GM12878 (cell line): ENCODE measurements around the gene ZSCAN9. TPM values are rescaled to one million over a fixed set of nuclear protein-coding genes. Genes with fewer than 3 reads are reported as not detected.

Experiments used
- ATAC-seq: fragments of 200-7000 bp; cut with Tn5 transposase; 3 replicates; pipeline ENCODE4 v1.9.1; 2020; ENCODE audit warnings: mild to moderate bottlenecking, moderate library complexity
- BruUV-seq: library from RNA; stranded (reverse); fragments of 400-500 nt; replicated peaks from 2 replicates; lab custom pipeline; 2021; lab: Mats Ljungman, UMichigan
- CTCF ChIA-PET: fragments of 300-600 bp; sonication (Branson Sonifier 250); formaldehyde crosslinking; extraction: SDS; loops from one replicate; lab custom pipeline; 2021; ENCODE audit warnings: inconsistent platforms; lab: Yijun Ruan, JAX
- POLR2A ChIA-PET: fragments of 350-600 bp; formaldehyde crosslinking; extraction: SDS; loops from one replicate; lab custom pipeline; 2021; ENCODE audit warnings: inconsistent platforms; lab: Charles Lee
- RAD21 ChIA-PET: fragments of 300-600 bp; sonication (Branson Sonifier 250); formaldehyde crosslinking; loops from one replicate; lab custom pipeline; 2023; ENCODE audit warnings: antibody characterized with exemption; ENCODE audit not compliant: unreplicated experiment; lab: Charles Lee
- SMC1A ChIA-PET: fragments of 300-600 bp; sonication (Branson Sonifier 250); formaldehyde crosslinking; loops from one replicate; lab custom pipeline; 2023; ENCODE audit not compliant: unreplicated experiment, uncharacterized antibody; lab: Charles Lee
- DNase-seq: peaks from one replicate; pipeline ENCODE4 v3.0.0-alpha.2; 2011; ENCODE audit warnings: low read depth, low spot score
- FAIRE-seq: peaks from 3 replicates; lab custom pipeline; 2011; peaks lifted over from hg19 to GRCh38; lab: Jason Lieb, UNC
- H2AFZ ChIP-seq: 2 replicates; pipeline ENCODE4 v1.6.0; 2011; ENCODE audit warnings: low read depth, low read length, control low read depth; ENCODE audit not compliant: control insufficient read depth
- H3K27ac ChIP-seq: 2 replicates; pipeline ENCODE4 v1.5.1; 2011; ENCODE audit warnings: control low read depth; ENCODE audit not compliant: control insufficient read depth, insufficient read depth
- H3K27me3 ChIP-seq, 2 experiments: replicated peaks in 1 of 2; 2 replicates each; pipeline versions ENCODE4 v1.6.0 to v1.6.1; 2011; ENCODE audit warnings: low read length in 1 of 2; ENCODE audit not compliant: control insufficient read depth in 2 of 2, insufficient read depth in 2 of 2
- H3K36me3 ChIP-seq, 2 experiments: 2 replicates each; pipeline ENCODE4 v1.5.1; 2011; ENCODE audit warnings: low read length in 1 of 2; ENCODE audit not compliant: control insufficient read depth in 2 of 2, insufficient read depth in 2 of 2
- H3K4me1 ChIP-seq: 2 replicates; pipeline ENCODE4 v1.6.1; 2011; ENCODE audit warnings: mild to moderate bottlenecking, low read length, moderate library complexity, mixed read lengths; ENCODE audit not compliant: control insufficient read depth, insufficient read depth
- H3K4me2 ChIP-seq: 2 replicates; pipeline ENCODE4 v1.6.0; 2011; ENCODE audit warnings: control low read depth; ENCODE audit not compliant: control insufficient read depth, insufficient read depth
- H3K4me3 ChIP-seq: fragments of 200-600 bp; sonication (generic); 2 replicates; pipeline ENCODE4 v1.5.1; 2016
- H3K79me2 ChIP-seq: 2 replicates; pipeline ENCODE4 v1.6.0; 2011; ENCODE audit warnings: low read length; ENCODE audit not compliant: control insufficient read depth, insufficient read depth
- H3K9ac ChIP-seq: 2 replicates; pipeline ENCODE4 v1.8.0; 2011; ENCODE audit warnings: low read length, control low read depth, mixed read lengths; ENCODE audit not compliant: control insufficient read depth, insufficient read depth
- H3K9me3 ChIP-seq: replicated peaks from 3 replicates; pipeline ENCODE4 v1.5.1; 2011; ENCODE audit warnings: mild to moderate bottlenecking, low read length; ENCODE audit not compliant: control insufficient read depth, insufficient read depth
- H4K20me1 ChIP-seq: 2 replicates; pipeline ENCODE4 v1.6.0; 2011; ENCODE audit not compliant: control insufficient read depth, insufficient read depth
- ATF2 ChIP-seq: IDR thresholded peaks from 2 replicates; pipeline ENCODE4 v1.6.1; 2012; ENCODE audit warnings: low read length, inconsistent platforms
- FOXK2 ChIP-seq: fragments of 450-650 bp; IDR thresholded peaks from 2 replicates; pipeline ENCODE4 v1.6.1; 2017; ENCODE audit warnings: mild to moderate bottlenecking, moderate library complexity
- KLF5 ChIP-seq: fragments of 450-650 bp; IDR thresholded peaks from 2 replicates; pipeline ENCODE4 v1.6.1; 2014; ENCODE audit warnings: mild to moderate bottlenecking; ENCODE audit not compliant: partially characterized antibody
- NRF1 ChIP-seq: conservative IDR thresholded peaks from 2 replicates; pipeline ENCODE4 v1.6.1; 2011; ENCODE audit warnings: mild to moderate bottlenecking, low read depth, low read length, improper control_type of control experiment
- SKIL ChIP-seq: fragments of 450-650 bp; IDR thresholded peaks from 2 replicates; pipeline ENCODE4 v1.6.1; 2017; ENCODE audit warnings: mild to moderate bottlenecking, low read depth, inconsistent platforms; ENCODE audit not compliant: poor library complexity, severe bottlenecking
- WGBS: methylation state at CpG from one replicate; pipeline ENCODE4 v1.1.6; 2016; ENCODE audit warnings: low lambda C conversion rate; ENCODE audit not compliant: insufficient replicate concordance, insufficient coverage; ENCODE audit errors: missing lambda C conversion rate; 5-methylcytosine and 5-hydroxymethylcytosine counted together
- in situ Hi-C: fragments of 300-500 bp; cut with MboI; formaldehyde crosslinking; loops from 9 replicates; pipeline ENCODE4 v1.14.3; 2018; ENCODE audit warnings: mixed read lengths
- intact Hi-C: fragments of 100-400 bp; cut with micrococcal nuclease; formaldehyde crosslinking; loops from one replicate; pipeline ENCODE4 v1.14.2; 2022; ENCODE audit not compliant: unreplicated experiment
- polyA plus RNA-seq, 11 experiments: library from polyadenylated mRNA; depleted of rRNA in 4 of 11; unstranded in 6 of 11; stranded (reverse) in 5 of 11; fragments of >200 nt; fragmentation: Nextera tagmentation in 4 of 11; fragmentation: Illumina TruSeq in 1 of 11; extraction: Ambion mirVana in 4 of 11; extraction: Trizol in 1 of 11; gene quantifications; 1 replicate in 1 of 11; 2 replicates in 10 of 11; pipeline versions ENCODE4 v1.2.1 to v1.2.3, GENCODE V29; 2011 to 2016; ENCODE audit warnings: inconsistent platforms in 2 of 11, missing spikeins in 2 of 11, low read depth in 1 of 11
- total RNA-seq, 4 experiments: library from RNA; depleted of rRNA in 3 of 4; stranded (reverse); fragments of >200 nt in 3 of 4; fragmentation: Illumina TruSeq in 1 of 4; extraction: Trizol in 1 of 4; gene quantifications; 2 replicates each; pipeline versions ENCODE4 v1.2.1 to v1.2.3, GENCODE V29; 2013 to 2021

The ZSCAN9 gene
- total and polyA plus RNA-seq, 10 of the 15 experiments (the other 5 are each of a cell fraction or from before 2014, with no cell fraction given), result 8.1 to 28.7 (median 17.4) TPM

- ChIA-PET CTCF (interaction anchor here (1.5 kb wide), 1 partner anchor 116 kb away, joined by 4 read pairs; no protein-coding TSS in a partner anchor), POLR2A (no interaction called here), SMC1A (interaction anchor here (0.6 to 1.1 kb wide), 3 partner anchors 11 to 143 kb away, joined by 3 to 4 read pairs (median 3); no protein-coding TSS in a partner anchor), RAD21 (interaction anchor here (1.4 kb wide), 1 partner anchor 27 kb away, joined by 4 read pairs; the partner anchor contains the start of gene ZSCAN26)
- intact Hi-C loops (no loop called here), in situ Hi-C loops (no loop called here)
- H2AFZ ChIP-seq, result no peak overlapping the region
- WGBS, result 100% methylated on average over 1 of the region's 1 CpG
- DNase-seq, result no peak
- H3K4me3 ChIP-seq, result no peak overlapping the region
- no peaks in the 10 kb centered on the region for H3K27me3 ChIP-seq
- no peaks in the 10 kb centered on the region for H3K4me1 ChIP-seq
- no peaks in the 10 kb centered on the region for H3K79me2 ChIP-seq
- BruUV-seq, result no TSS peak
- TF ChIP-seq KLF5, result no peak
- no peak overlapping the region for H3K4me2 ChIP-seq
- no peaks in the 10 kb centered on the region; the same call in 2 of the 3 replicates for H3K9me3 ChIP-seq
- peak; percentile 43; the same call in 2 of the 3 replicates for ATAC-seq
- no peak for FAIRE-seq
- H3K27ac ChIP-seq, result no peak overlapping the region
- H4K20me1 ChIP-seq, result no peaks in the 10 kb centered on the region
- H3K9ac ChIP-seq, result no peak overlapping the region
- peaks cover 0 to 5% of the 10 kb centered on the region in 2 experiments; a peak in 2 of 4 replicates for H3K36me3 ChIP-seq
These were observed 15.4 kb downstream of the ZSCAN9 start for GRCh38 chr6:28240471-28240870.

GRCh38 chr6:28243946-28244345 is 18.9 kb downstream of the ZSCAN9 start:
- BruUV-seq, result no TSS peak
- FAIRE-seq (no peak), DNase-seq (no peak), ATAC-seq (no peak)
- Histone ChIP-seq H3K9ac (no peak overlapping the region), H3K4me2 (no peak overlapping the region), H3K27ac (no peak overlapping the region), H3K9me3 (no peaks in the 10 kb centered on the region), H3K4me3 (no peak overlapping the region), H3K4me1 (no peaks in the 10 kb centered on the region), H3K27me3 (no peaks in the 10 kb centered on the region), H3K79me2 (no peaks in the 10 kb centered on the region), H4K20me1 (no peaks in the 10 kb centered on the region), H2AFZ (no peak overlapping the region), H3K36me3 (peaks cover 0 to 12% of the 10 kb centered on the region in 2 experiments; a peak in 3 of 4 replicates)
- ChIA-PET CTCF (no interaction called here), RAD21 (no interaction called here), SMC1A (interaction anchor here (1.0 to 1.1 kb wide), 2 partner anchors 20 to 61 kb away, joined by 3 read pairs; no protein-coding TSS in a partner anchor), POLR2A (no interaction called here)
- intact Hi-C loops (no loop called here), in situ Hi-C loops (no loop called here)
- TF ChIP-seq FOXK2 (no peak), ATF2 (no peak), NRF1 (no peak), SKIL (no peak)
- 94% methylated on average over 3 of the region's 3 CpGs for WGBS
